ENCODE measurements around the gene ANO4. TPM values are rescaled to one million over a fixed set of nuclear protein-coding genes. Genes with fewer than 3 reads are reported as not detected.

ANO4 gene
- total and polyA plus RNA-seq, 2 of the 8 experiments (the other 6 are each of a cell fraction or from before 2014, with no cell fraction given) = 1.1 to 3.4 TPM

GRCh38 chr12:101019201-101019600 is 224.6 kb downstream of the ANO4 start:
- H3K27me3 ChIP-seq (replicated peaks in 1 of 4; ENCODE audit: control insufficient read depth in 3 of 4, extremely low read depth in 1 of 4, insufficient read depth in 3 of 4, low read length in 3 of 4) = no peaks in the 10 kb centered on the region
- H3K4ac ChIP-seq (replicated peaks; ENCODE audit: insufficient read length, low read depth, low read length) = no peak overlapping the region
- no peak overlapping the region for H4K5ac ChIP-seq (ENCODE audit: insufficient read length, low read depth, low read length)
- no peaks in the 10 kb centered on the region for H3K79me2 ChIP-seq (ENCODE audit: control insufficient read depth in 1 of 2, insufficient read depth in 2 of 2, low read length in 2 of 2)
- H3K23ac ChIP-seq (ENCODE audit: insufficient read length) = no peak overlapping the region
- no peak overlapping the region for H3K14ac ChIP-seq (ENCODE audit: insufficient read length)
- no peak for DNase-seq (ENCODE audit: low read depth in 1 of 2, low spot score in 2 of 2)
- H3K56ac ChIP-seq (replicated peaks; ENCODE audit: insufficient read length, low read depth, low read length) = no peak overlapping the region
- H2BK120ac ChIP-seq (replicated peaks; ENCODE audit: low read depth, low read length) = no peak overlapping the region
- no peak overlapping the region for H3K27ac ChIP-seq (ENCODE audit: low read depth, low read length)
- H2AK5ac ChIP-seq (ENCODE audit: low read depth, low read length) = no peak overlapping the region
- H3K4me1 ChIP-seq (replicated peaks in 1 of 4; ENCODE audit: control insufficient read depth in 3 of 4, insufficient read depth in 4 of 4, low read length in 3 of 4) = no peaks in the 10 kb centered on the region
- no peaks in the 10 kb centered on the region for H3K23me2 ChIP-seq (ENCODE audit: low read depth, low read length)
- no peak overlapping the region for H4K91ac ChIP-seq (replicated peaks; ENCODE audit: insufficient read length, low read length)
- H3K4me2 ChIP-seq (ENCODE audit: insufficient read depth in 1 of 2, low read depth in 2 of 2, low read length in 2 of 2) = no peak overlapping the region
- no peaks in the 10 kb centered on the region for H3K9me3 ChIP-seq (ENCODE audit: insufficient read depth in 2 of 2, low read depth in 1 of 2, low read length in 1 of 2)
- ChIA-PET POLR2A (ENCODE audit: partially characterized antibody) (no interaction called here), CTCF (ENCODE audit: partially characterized antibody) (interaction anchor here (1.3 kb wide), 1 partner anchor 25 kb away, joined by 5 read pairs; no protein-coding TSS in a partner anchor)
- H4K20me1 ChIP-seq (replicated peaks in 1 of 2; ENCODE audit: control insufficient read depth in 1 of 2, insufficient read depth in 2 of 2, low read length in 2 of 2) = no peaks in the 10 kb centered on the region
- H3K4me3 ChIP-seq (ENCODE audit: extremely low read depth in 1 of 4, insufficient read depth in 2 of 4, low read depth in 3 of 4, low read length in 4 of 4) = no peak overlapping the region
- FAIRE-seq = no peak
- no peak overlapping the region for H2BK15ac ChIP-seq (ENCODE audit: low read length)
- no peak overlapping the region for H2BK20ac ChIP-seq (ENCODE audit: low read length)
- no peak overlapping the region for H2BK12ac ChIP-seq (ENCODE audit: low read depth, low read length)
- no peaks in the 10 kb centered on the region for H3K79me1 ChIP-seq (ENCODE audit: low read depth, low read length)
- no peak overlapping the region for H3K9ac ChIP-seq (replicated peaks in 1 of 4; ENCODE audit: extremely low read depth in 1 of 4, low read depth in 3 of 4, low read length in 3 of 4)
- H2BK5ac ChIP-seq (ENCODE audit: low read depth, low read length) = no peak overlapping the region
- 91% methylated on average over 4 of the region's 4 CpGs; no CpG with 5 or more reads in 1 of the 2 experiments for WGBS, 2 experiments (ENCODE audit: extremely low coverage in 1 of 2, insufficient coverage in 1 of 2, insufficient read length in 1 of 2, insufficient replicate concordance in 2 of 2, low coverage in 1 of 2, low lambda C conversion rate in 2 of 2, missing lambda C conversion rate in 1 of 2)
- no peak overlapping the region for H3K18ac ChIP-seq (ENCODE audit: extremely low read depth, low read length)
- no peak overlapping the region for H2AFZ ChIP-seq (ENCODE audit: low read length)
- no peak overlapping the region for H4K8ac ChIP-seq (ENCODE audit: extremely low read depth, insufficient read depth, low read length)
- H3K36me3 ChIP-seq (ENCODE audit: control insufficient read depth in 2 of 4, insufficient read depth in 4 of 4, low read length in 3 of 4) = no peaks in the 10 kb centered on the region; a peak in 1 of 8 replicates
- TF ChIP-seq TCF12 (IDR thresholded peaks at IDR 0.05; ENCODE audit: low read depth, low read length) = no peak
- TF ChIP-seq, protein P1, sequence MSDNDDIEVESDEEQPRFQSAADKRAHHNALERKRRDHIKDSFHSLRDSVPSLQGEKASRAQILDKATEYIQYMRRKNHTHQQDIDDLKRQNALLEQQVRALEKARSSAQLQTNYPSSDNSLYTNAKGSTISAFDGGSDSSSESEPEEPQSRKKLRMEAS (IDR thresholded peaks at IDR 0.05) = no peak
- TF ChIP-seq POLR2AphosphoS5 (IDR thresholded peaks at IDR 0.05; ENCODE audit: low read depth, low read length) = no peak
- TF ChIP-seq JUN (IDR thresholded peaks at IDR 0.05; ENCODE audit: low read depth, low read length) = no peak
- no peak for TF ChIP-seq SP2 (IDR thresholded peaks at IDR 0.05; ENCODE audit: low read length)
